ENCODE results near the gene ACOX3. TPM values are rescaled to one million over a fixed set of nuclear protein-coding genes. Genes with fewer than 3 reads are reported as not detected.

ACOX3 gene
- total and polyA plus RNA-seq, 4 experiments from 2014 or later, result 13.3 to 17.3 (median 16.4) TPM

- Histone ChIP-seq H3K36me3 (ENCODE audit: insufficient read depth, low read length) (no peaks in the 10 kb centered on the region), H3K4me1 (ENCODE audit: insufficient read depth, low read length) (no peaks in the 10 kb centered on the region), H3K27me3 (ENCODE audit: insufficient read depth, low read length) (no peaks in the 10 kb centered on the region), H3K4me3 (ENCODE audit: low read length in 2 of 2) (no peak overlapping the region), H3K9me3 (ENCODE audit: control insufficient read depth in 1 of 2, low read length in 2 of 2) (no peaks in the 10 kb centered on the region), H3K27ac (ENCODE audit: low read depth, low read length) (no peak overlapping the region)
- Mint-ChIP-seq H3K27me3 (no peaks in the 10 kb centered on the region), H3K9me3 (peaks cover 0 to 10% (median 5%) of the 10 kb centered on the region in 8 donors), H3K4me1 (no peaks in the 10 kb centered on the region), H3K27ac (no peak overlapping the region), H3K36me3 (no peaks in the 10 kb centered on the region), H3K4me3 (no peak overlapping the region)
- intact Hi-C loops (cut with micrococcal nuclease), result no loop called here
- CTCF ChIA-PET (ENCODE audit: partially characterized antibody), result no interaction called here
- POLR2A ChIA-PET (ENCODE audit: partially characterized antibody), result no interaction called here
- no peak for DNase-seq
Observed at GRCh38 chr4:8329560-8329858, 111.0 kb downstream of the ACOX3 start.

GRCh38 chr4:8328866-8329559, 111.5 kb downstream of the ACOX3 start:
- ChIA-PET CTCF (ENCODE audit: partially characterized antibody) (no interaction called here), POLR2A (ENCODE audit: partially characterized antibody) (no interaction called here)
- intact Hi-C loops (cut with micrococcal nuclease), result no loop called here
- no peak overlapping the region for H3K27ac ChIP-seq (ENCODE audit: low read depth, low read length)
- DNase-seq, result no peak
- no peaks in the 10 kb centered on the region for H3K27me3 ChIP-seq (ENCODE audit: insufficient read depth, low read length)
- no peak overlapping the region for H3K4me3 Mint-ChIP-seq
- H3K4me1 ChIP-seq (ENCODE audit: insufficient read depth, low read length), result no peaks in the 10 kb centered on the region
- H3K9me3 ChIP-seq (ENCODE audit: control insufficient read depth in 1 of 2, low read length in 2 of 2), result no peaks in the 10 kb centered on the region
- no peaks in the 10 kb centered on the region for H3K36me3 ChIP-seq (ENCODE audit: insufficient read depth, low read length)
- no peak overlapping the region for H3K27ac Mint-ChIP-seq
- no peaks in the 10 kb centered on the region for H3K4me1 Mint-ChIP-seq
- H3K9me3 Mint-ChIP-seq, result peaks cover 0 to 10% (median 5%) of the 10 kb centered on the region in 8 donors
- H3K4me3 ChIP-seq (ENCODE audit: low read length in 2 of 2), result no peak overlapping the region
- no peaks in the 10 kb centered on the region for H3K36me3 Mint-ChIP-seq
- no peaks in the 10 kb centered on the region for H3K27me3 Mint-ChIP-seq

GRCh38 chr4:8328456-8328855, 112.1 kb downstream of the ACOX3 start:
- CTCF ChIA-PET (ENCODE audit: partially characterized antibody), result no interaction called here
- H3K36me3 Mint-ChIP-seq, result no peaks in the 10 kb centered on the region
- Histone ChIP-seq H3K4me3 (ENCODE audit: low read length in 2 of 2) (no peak overlapping the region), H3K9me3 (ENCODE audit: control insufficient read depth in 1 of 2, low read length in 2 of 2) (no peaks in the 10 kb centered on the region), H3K4me1 (ENCODE audit: insufficient read depth, low read length) (no peaks in the 10 kb centered on the region), H3K27ac (ENCODE audit: low read depth, low read length) (no peak overlapping the region), H3K27me3 (ENCODE audit: insufficient read depth, low read length) (no peaks in the 10 kb centered on the region), H3K36me3 (ENCODE audit: insufficient read depth, low read length) (no peaks in the 10 kb centered on the region)
- POLR2A ChIA-PET (ENCODE audit: partially characterized antibody), result no interaction called here
- no peak for DNase-seq
- no peaks in the 10 kb centered on the region for H3K4me1 Mint-ChIP-seq
- no peaks in the 10 kb centered on the region for H3K27me3 Mint-ChIP-seq
- no peak overlapping the region for H3K4me3 Mint-ChIP-seq
- intact Hi-C loops (cut with micrococcal nuclease), result no loop called here
- peaks cover 0 to 11% (median 4%) of the 10 kb centered on the region in 8 donors for H3K9me3 Mint-ChIP-seq
- no peak overlapping the region for H3K27ac Mint-ChIP-seq

GRCh38 chr4:8326206-8326605, 114.3 kb downstream of the ACOX3 start:
- H3K9me3 Mint-ChIP-seq, result peaks cover 0 to 2% (median 0%) of the 10 kb centered on the region in 8 donors
- no peaks in the 10 kb centered on the region for H3K36me3 ChIP-seq (ENCODE audit: insufficient read depth, low read length)
- ChIA-PET POLR2A (ENCODE audit: partially characterized antibody) (no interaction called here), CTCF (ENCODE audit: partially characterized antibody) (no interaction called here)
- no peak overlapping the region for H3K27ac ChIP-seq (ENCODE audit: low read depth, low read length)
- no peaks in the 10 kb centered on the region for H3K27me3 ChIP-seq (ENCODE audit: insufficient read depth, low read length)
- H3K27ac Mint-ChIP-seq, result no peak overlapping the region
- H3K27me3 Mint-ChIP-seq, result peaks cover 0 to 1% of the 10 kb centered on the region in 2 donors
- no peaks in the 10 kb centered on the region for H3K9me3 ChIP-seq (ENCODE audit: control insufficient read depth in 1 of 2, low read length in 2 of 2)
- DNase-seq, result no peak
- no peak overlapping the region for H3K4me3 Mint-ChIP-seq
- no peak overlapping the region for H3K4me3 ChIP-seq (ENCODE audit: low read length in 2 of 2)
- H3K4me1 ChIP-seq (ENCODE audit: insufficient read depth, low read length), result no peaks in the 10 kb centered on the region
- no peaks in the 10 kb centered on the region for H3K36me3 Mint-ChIP-seq
- H3K4me1 Mint-ChIP-seq, result no peaks in the 10 kb centered on the region
- intact Hi-C loops (cut with micrococcal nuclease), result no loop called here

GRCh38 chr4:8325291-8325973, 115.1 kb downstream of the ACOX3 start:
- ChIA-PET POLR2A (ENCODE audit: partially characterized antibody) (no interaction called here), CTCF (ENCODE audit: partially characterized antibody) (no interaction called here)
- H3K4me1 Mint-ChIP-seq, result no peaks in the 10 kb centered on the region
- H3K27me3 Mint-ChIP-seq, result peaks cover 0 to 1% of the 10 kb centered on the region in 2 donors
- H3K36me3 ChIP-seq (ENCODE audit: insufficient read depth, low read length), result no peaks in the 10 kb centered on the region
- H3K4me1 ChIP-seq (ENCODE audit: insufficient read depth, low read length), result no peaks in the 10 kb centered on the region
- H3K27ac Mint-ChIP-seq, result no peak overlapping the region
- no peak for DNase-seq
- H3K4me3 ChIP-seq (ENCODE audit: low read length in 2 of 2), result no peak overlapping the region
- H3K36me3 Mint-ChIP-seq, result no peaks in the 10 kb centered on the region
- H3K27me3 ChIP-seq (ENCODE audit: insufficient read depth, low read length), result no peaks in the 10 kb centered on the region
- peaks cover 0 to 2% (median 0%) of the 10 kb centered on the region in 8 donors for H3K9me3 Mint-ChIP-seq
- H3K4me3 Mint-ChIP-seq, result no peak overlapping the region
- intact Hi-C loops (cut with micrococcal nuclease), result no loop called here
- no peaks in the 10 kb centered on the region for H3K9me3 ChIP-seq (ENCODE audit: control insufficient read depth in 1 of 2, low read length in 2 of 2)
- no peak overlapping the region for H3K27ac ChIP-seq (ENCODE audit: low read depth, low read length)

DNA sequence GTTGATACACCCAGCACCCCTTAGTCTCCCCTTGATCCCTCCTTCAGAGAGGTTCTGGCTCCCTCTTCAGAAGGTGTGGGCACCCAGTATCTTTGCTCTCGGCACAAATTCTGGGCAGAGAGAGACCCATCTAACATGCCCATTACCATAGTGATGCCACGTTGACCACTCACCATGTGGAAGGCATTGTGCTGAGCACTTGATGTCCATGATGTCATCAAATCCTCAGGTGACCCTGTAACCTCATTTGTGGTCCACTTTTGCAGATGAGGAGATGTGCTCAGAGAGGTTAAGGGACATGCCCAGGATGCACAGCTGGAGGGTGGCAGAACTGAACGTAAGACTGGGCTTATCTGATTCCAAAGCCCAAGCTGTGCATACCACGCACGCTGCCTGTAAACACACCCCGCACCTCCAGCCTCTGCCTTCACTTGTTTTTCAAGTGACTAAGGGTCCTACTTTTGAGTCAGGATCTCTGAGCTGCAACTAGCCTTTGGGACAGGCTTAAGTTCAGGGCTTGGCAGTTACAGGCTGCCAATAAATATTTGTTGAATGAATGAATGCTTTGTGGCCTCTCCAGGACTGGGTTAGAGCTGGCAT, 115.8 kb downstream of the ACOX3 start:
- Histone ChIP-seq H3K4me3 (ENCODE audit: low read length in 2 of 2) (no peak overlapping the region), H3K9me3 (ENCODE audit: control insufficient read depth in 1 of 2, low read length in 2 of 2) (no peaks in the 10 kb centered on the region), H3K36me3 (ENCODE audit: insufficient read depth, low read length) (no peaks in the 10 kb centered on the region), H3K27me3 (ENCODE audit: insufficient read depth, low read length) (no peaks in the 10 kb centered on the region), H3K4me1 (ENCODE audit: insufficient read depth, low read length) (no peaks in the 10 kb centered on the region), H3K27ac (ENCODE audit: low read depth, low read length) (no peak overlapping the region)
- Mint-ChIP-seq H3K36me3 (no peaks in the 10 kb centered on the region), H3K9me3 (peaks cover 0 to 2% (median 0%) of the 10 kb centered on the region in 8 donors), H3K27ac (peak overlapping the region in 1 of 7 donors; percentile 49), H3K4me1 (no peaks in the 10 kb centered on the region), H3K4me3 (no peak overlapping the region), H3K27me3 (peaks cover 0 to 1% of the 10 kb centered on the region in 2 donors)
- no peak for DNase-seq
- ChIA-PET POLR2A (ENCODE audit: partially characterized antibody) (no interaction called here), CTCF (ENCODE audit: partially characterized antibody) (no interaction called here)
- intact Hi-C loops (cut with micrococcal nuclease), result no loop called here

GRCh38 chr4:8323947-8324555, 116.5 kb downstream of the ACOX3 start:
- H3K4me1 ChIP-seq (ENCODE audit: insufficient read depth, low read length), result no peaks in the 10 kb centered on the region
- no peaks in the 10 kb centered on the region for H3K9me3 ChIP-seq (ENCODE audit: control insufficient read depth in 1 of 2, low read length in 2 of 2)
- no peak overlapping the region for H3K4me3 ChIP-seq (ENCODE audit: low read length in 2 of 2)
- Mint-ChIP-seq H3K36me3 (no peaks in the 10 kb centered on the region), H3K27me3 (peaks cover 0 to 1% of the 10 kb centered on the region in 2 donors), H3K4me1 (no peaks in the 10 kb centered on the region), H3K27ac (peak overlapping the region in 2 of 7 donors; percentile 43 to 49), H3K4me3 (no peak overlapping the region), H3K9me3 (peaks cover 0 to 2% (median 0%) of the 10 kb centered on the region in 8 donors)
- no peaks in the 10 kb centered on the region for H3K27me3 ChIP-seq (ENCODE audit: insufficient read depth, low read length)
- POLR2A ChIA-PET (ENCODE audit: partially characterized antibody), result no interaction called here
- H3K27ac ChIP-seq (ENCODE audit: low read depth, low read length), result no peak overlapping the region
- no peak for DNase-seq
- no peaks in the 10 kb centered on the region for H3K36me3 ChIP-seq (ENCODE audit: insufficient read depth, low read length)
- CTCF ChIA-PET (ENCODE audit: partially characterized antibody), result no interaction called here
- intact Hi-C loops (cut with micrococcal nuclease), result no loop called here

All from CD4-positive, alpha-beta memory T cell (primary cell).